Measurements from ENCODE around the gene GTF2B.

GTF2B gene

GRCh38 chr1:88877911-88878310 is 13.5 kb downstream of the GTF2B start:
- Histone ChIP-seq H3K27me3 (ENCODE audit: low read length) (no peaks in the 10 kb centered on the region), H3F3A (ENCODE audit: insufficient read depth) (peaks cover 8% of the 10 kb centered on the region; the same call in 1 of the 2 replicates), H3K9me2 (replicated peaks; ENCODE audit: insufficient read depth, low read length) (no peaks in the 10 kb centered on the region), H3K9ac (ENCODE audit: low read length) (no peak overlapping the region), H4K20me1 (ENCODE audit: low read depth, low read length) (no peaks in the 10 kb centered on the region), H2AFZ (ENCODE audit: low read depth, low read length, severe bottlenecking) (no peak overlapping the region), H3K79me2 (ENCODE audit: insufficient read depth, low read length) (peaks cover 80% of the 10 kb centered on the region), H3K4me2 (ENCODE audit: low read depth, low read length, poor library complexity, severe bottlenecking) (no peak overlapping the region), H3K4me3 (ENCODE audit: insufficient read depth, low read length, poor library complexity, severe bottlenecking) (no peak overlapping the region), H3K9me3 (ENCODE audit: insufficient read depth, low read length) (no peaks in the 10 kb centered on the region), H3K36me3 (ENCODE audit: low read length) (peaks cover 8% of the 10 kb centered on the region; the same call in 1 of the 2 replicates), H3K27ac (ENCODE audit: low read depth, low read length) (no peak overlapping the region)
- TF ChIP-seq CTCF (IDR thresholded peaks at IDR 0.05; ENCODE audit: insufficient read depth, low read length, poor library complexity, severe bottlenecking) (no peak), EZH2phosphoT487 (conservative IDR thresholded peaks at IDR 0.05; ENCODE audit: low read length) (no peak)

GRCh38 chr1:88877382-88877825 is 14.0 kb downstream of the GTF2B start:
- no peak overlapping the region for H3K27ac ChIP-seq (ENCODE audit: low read depth, low read length)
- TF ChIP-seq EZH2phosphoT487 (conservative IDR thresholded peaks at IDR 0.05; ENCODE audit: low read length), result no peak
- peak; percentile 50 for TF ChIP-seq CTCF (IDR thresholded peaks at IDR 0.05; ENCODE audit: insufficient read depth, low read length, poor library complexity, severe bottlenecking)
- H3K4me3 ChIP-seq (ENCODE audit: insufficient read depth, low read length, poor library complexity, severe bottlenecking), result no peak overlapping the region
- no peak overlapping the region for H3K4me2 ChIP-seq (ENCODE audit: low read depth, low read length, poor library complexity, severe bottlenecking)
- no peaks in the 10 kb centered on the region for H3K9me3 ChIP-seq (ENCODE audit: insufficient read depth, low read length)
- H3K79me2 ChIP-seq (ENCODE audit: insufficient read depth, low read length), result peaks cover 80% of the 10 kb centered on the region
- no peaks in the 10 kb centered on the region for H4K20me1 ChIP-seq (ENCODE audit: low read depth, low read length)
- H3K27me3 ChIP-seq (ENCODE audit: low read length), result no peaks in the 10 kb centered on the region
- H3K9me2 ChIP-seq (replicated peaks; ENCODE audit: insufficient read depth, low read length), result no peaks in the 10 kb centered on the region
- H2AFZ ChIP-seq (ENCODE audit: low read depth, low read length, severe bottlenecking), result no peak overlapping the region
- H3K36me3 ChIP-seq (ENCODE audit: low read length), result peaks cover 3% of the 10 kb centered on the region; the same call in 1 of the 2 replicates
- peaks cover 8% of the 10 kb centered on the region; the same call in 1 of the 2 replicates for H3F3A ChIP-seq (ENCODE audit: insufficient read depth)
- no peak overlapping the region for H3K9ac ChIP-seq (ENCODE audit: low read length)

- no peak for TF ChIP-seq CTCF (IDR thresholded peaks at IDR 0.05; ENCODE audit: insufficient read depth, low read length, poor library complexity, severe bottlenecking)
- H3K4me3 ChIP-seq (ENCODE audit: insufficient read depth, low read length, poor library complexity, severe bottlenecking), result no peak overlapping the region
- H3K36me3 ChIP-seq (ENCODE audit: low read length), result no peaks in the 10 kb centered on the region; the same call in 1 of the 2 replicates
- no peaks in the 10 kb centered on the region for H3K27me3 ChIP-seq (ENCODE audit: low read length)
- peaks cover 8% of the 10 kb centered on the region; the same call in 1 of the 2 replicates for H3F3A ChIP-seq (ENCODE audit: insufficient read depth)
- H3K4me2 ChIP-seq (ENCODE audit: low read depth, low read length, poor library complexity, severe bottlenecking), result no peak overlapping the region
- peaks cover 78% of the 10 kb centered on the region for H3K79me2 ChIP-seq (ENCODE audit: insufficient read depth, low read length)
- no peak overlapping the region for H3K9ac ChIP-seq (ENCODE audit: low read length)
- no peak overlapping the region for H3K27ac ChIP-seq (ENCODE audit: low read depth, low read length)
- no peaks in the 10 kb centered on the region for H3K9me2 ChIP-seq (replicated peaks; ENCODE audit: insufficient read depth, low read length)
- H4K20me1 ChIP-seq (ENCODE audit: low read depth, low read length), result no peaks in the 10 kb centered on the region
- H2AFZ ChIP-seq (ENCODE audit: low read depth, low read length, severe bottlenecking), result no peak overlapping the region
- no peaks in the 10 kb centered on the region for H3K9me3 ChIP-seq (ENCODE audit: insufficient read depth, low read length)
Observed at GRCh38 chr1:88876573-88877365, 14.6 kb downstream of the GTF2B start.

All from SU-DHL-6 (cell line).